Activated CD4-positive, alpha-beta T cell treated with anti-CD3 and anti-CD28 coated beads, Interleukin-2, amount 50 U/mL, for 16 hours (primary cell): ENCODE measurements around the gene CFHR4.
"Not testable (repeated sequence)": the region's sequence is repeated elsewhere in the genome, so short reads cannot be mapped to it uniquely, and the experiment has no call there.

Source experiments
- DNase-seq: peaks from one replicate; pipeline ENCODE4 v3.0.0-alpha.2; 2020

The CFHR4 gene

GRCh38 chr1:196887515-196888239 lies at the start of gene CFHR4:
Gene CFHR4 (plus strand): TSS chr1:196888052. CDS start chr1:196888151, 99 bp downstream.
- DNase-seq, result peak; percentile 28

- DNase-seq, result not testable (repeated sequence)
These were observed 38.0 kb upstream of the CFHR4 start for GRCh38 chr1:196849613-196850492.

GRCh38 chr1:196856053-196856452 lies 31.8 kb upstream of the CFHR4 start:
- no peak for DNase-seq

GRCh38 chr1:196857188-196857587 lies 30.7 kb upstream of the CFHR4 start:
- DNase-seq, result no peak

- DNase-seq, result no peak
These were observed 29.0 kb upstream of the CFHR4 start for GRCh38 chr1:196858811-196859210.

GRCh38 chr1:196860323-196860884 lies 27.4 kb upstream of the CFHR4 start:
- no peak for DNase-seq

GRCh38 chr1:196861429-196861828 lies 26.4 kb upstream of the CFHR4 start:
- DNase-seq, result no peak

- no peak for DNase-seq
These were observed 20.9 kb upstream of the CFHR4 start for GRCh38 chr1:196866974-196867373.

- no peak for DNase-seq
These were observed 14.5 kb upstream of the CFHR4 start for GRCh38 chr1:196873385-196873784.

- DNase-seq, result no peak
These were observed 11.9 kb upstream of the CFHR4 start for GRCh38 chr1:196875935-196876334.

GRCh38 chr1:196877964-196878363 lies 9.9 kb upstream of the CFHR4 start:
- DNase-seq, result no peak

GRCh38 chr1:196886560-196886959 lies 1.3 kb upstream of the CFHR4 start:
- DNase-seq, result not testable (repeated sequence)

GRCh38 chr1:196890668-196891067 lies 2.8 kb downstream of the CFHR4 start:
- no peak for DNase-seq

- DNase-seq, result no peak
These were observed 3.4 kb downstream of the CFHR4 start for GRCh38 chr1:196891251-196891650.

- no peak for DNase-seq
These were observed 8.5 kb downstream of the CFHR4 start for GRCh38 chr1:196896355-196896754.

GRCh38 chr1:196897158-196897828 lies 9.4 kb downstream of the CFHR4 start:
- no peak for DNase-seq

- no peak for DNase-seq
These were observed 14.5 kb downstream of the CFHR4 start for GRCh38 chr1:196902344-196902743.

GRCh38 chr1:196910215-196910614 lies 22.4 kb downstream of the CFHR4 start:
- no peak for DNase-seq

- DNase-seq, result not testable (repeated sequence)
These were observed 24.4 kb downstream of the CFHR4 start for GRCh38 chr1:196912283-196912682.

- not testable (repeated sequence) for DNase-seq
These were observed 39.0 kb downstream of the CFHR4 start for GRCh38 chr1:196926839-196927238.

GRCh38 chr1:196932853-196933252 lies 45.0 kb downstream of the CFHR4 start:
- DNase-seq, result not testable (repeated sequence)

GRCh38 chr1:196933531-196934189 lies 45.8 kb downstream of the CFHR4 start:
- DNase-seq, result no peak
